K562 (cell line): Measurements from ENCODE around the gene OR2C1. TPM values are rescaled to one million over a fixed set of nuclear protein-coding genes. Genes with fewer than 3 reads are reported as not detected.
A peak's percentile ranks its signal among the peaks of the same experiment; 100 is the strongest.

ENCODE experiments used
- CTCFL ChIP-seq: IDR thresholded peaks from 2 replicates; pipeline ENCODE4 v1.6.1; 2011; ENCODE audit warnings: borderline replicate concordance, low read depth, mild to moderate bottlenecking, moderate library complexity, low read length; ENCODE audit not compliant: insufficient read depth, poor library complexity, severe bottlenecking
- E2F6 ChIP-seq, 2 experiments: IDR thresholded peaks; 2 replicates each; pipeline ENCODE4 v1.6.1; 2011; ENCODE audit warnings: borderline replicate concordance in 1 of 2, control low read depth in 1 of 2, low read depth in 1 of 2, low read length in 1 of 2, mild to moderate bottlenecking in 1 of 2, mixed read lengths in 1 of 2, moderate library complexity in 1 of 2; ENCODE audit not compliant: insufficient read depth in 1 of 2, insufficient read length in 1 of 2, poor library complexity in 1 of 2, severe bottlenecking in 1 of 2; ENCODE audit errors: extremely low read depth in 1 of 2
- FOXM1 ChIP-seq, 2 experiments: fragments of 450-650 bp in 1 of 2; sonication (generic) in 1 of 2; formaldehyde crosslinking in 1 of 2; IDR thresholded peaks; 2 replicates each; pipeline versions ENCODE4 v1.6.1 to v1.9.0; 2017 to 2022; ENCODE audit warnings: low read depth in 2 of 2, mild to moderate bottlenecking in 2 of 2, missing genetic modification reagents in 1 of 2, moderate library complexity in 1 of 2
- RAD21 ChIP-seq, 2 experiments: fragments of 250-450 bp in 1 of 2; fragments of 450-650 bp in 1 of 2; sonication (Bioruptor Pico) in 1 of 2; formaldehyde crosslinking in 1 of 2; IDR thresholded peaks in 1 of 2; conservative IDR thresholded peaks in 1 of 2; 2 replicates each; pipeline versions ENCODE4 v1.4.0 to v1.8.0; 2020 to 2022; ENCODE audit warnings: mild to moderate bottlenecking in 2 of 2, moderate library complexity in 1 of 2
- RCOR1 ChIP-seq, 2 experiments: IDR thresholded peaks; 2 replicates each; pipeline ENCODE4 v1.6.1; 2012; ENCODE audit warnings: low read depth in 2 of 2, low read length in 2 of 2, borderline replicate concordance in 1 of 2, improper control_type of control experiment in 1 of 2
- REST ChIP-seq, 2 experiments: fragments of 450-650 bp; formaldehyde crosslinking in 1 of 2; IDR thresholded peaks; 2 replicates each; pipeline versions ENCODE4 v1.4.0 to v1.6.1; 2014 to 2020; ENCODE audit warnings: mild to moderate bottlenecking in 2 of 2, borderline replicate concordance in 1 of 2, low read depth in 1 of 2
- ZNF512 ChIP-seq: IDR thresholded peaks from 2 replicates; pipeline ENCODE4 v1.6.1; 2016; ENCODE audit warnings: missing genetic modification characterization, missing compliant biosample characterization
- ZNF668 ChIP-seq: fragments of 250-450 bp; sonication (Bioruptor Pico); IDR thresholded peaks from 2 replicates; pipeline ENCODE4 v1.8.0; 2022; ENCODE audit warnings: mild to moderate bottlenecking, inconsistent platforms
- polyA plus RNA-seq, 8 experiments: library from polyadenylated mRNA; depleted of rRNA in 4 of 8; stranded (reverse) in 5 of 8; unstranded in 3 of 8; fragments of >200 nt; fragmentation: Nextera tagmentation in 2 of 8; fragmentation: Illumina TruSeq in 1 of 8; extraction: Ambion mirVana in 2 of 8; extraction: Trizol in 1 of 8; gene quantifications; 2 replicates each; pipeline versions ENCODE4 v1.2.1 to v1.2.3, GENCODE V29; 2011 to 2014; ENCODE audit warnings: inconsistent platforms in 1 of 8, missing spikeins in 1 of 8
- total RNA-seq, 7 experiments: library from RNA; depleted of rRNA in 6 of 7; stranded (reverse); fragments of >200 nt in 6 of 7; fragmentation: Illumina TruSeq in 2 of 7; extraction: Trizol in 2 of 7; gene quantifications; 2 replicates each; pipeline versions ENCODE4 v1.2.1 to v1.2.3, GENCODE V29; 2011 to 2021; ENCODE audit warnings: low replicate concordance in 1 of 7

OR2C1 gene
- total and polyA plus RNA-seq, 9 of the 15 experiments (the other 6 are each of a cell fraction or from before 2014, with no cell fraction given), result not detected

GRCh38 chr16:3363793-3364192 is 8.1 kb downstream of the OR2C1 start (continued):
- peak; percentile 55 for TF ChIP-seq CTCFL
- peak; percentile 56; the same call in 1 of the 2 replicates for TF ChIP-seq FOXM1 (IDR thresholded peaks at IDR 0.05; ENCODE audit: low read depth)
- TF ChIP-seq FOXM1 (CRISPR knock-in tag; IDR thresholded peaks at IDR 0.05; ENCODE audit: low read depth), result no peak
- TF ChIP-seq ZNF668 (CRISPR knock-in tag), result no peak
- peak in 1 of 2 experiments; percentile 36 for TF ChIP-seq E2F6 (IDR thresholded peaks at IDR 0.05; ENCODE audit: borderline replicate concordance in 1 of 2, extremely low read depth in 1 of 2, insufficient read depth in 1 of 2, insufficient read length in 1 of 2, low read depth in 1 of 2, low read length in 1 of 2, poor library complexity in 1 of 2, severe bottlenecking in 1 of 2)
- TF ChIP-seq ZNF512 (tag), result no peak
- 0 out of 4 replicates have a peak, but pooled peaks of 1 of the 2 experiments have one; percentile 11 for TF ChIP-seq RCOR1 (IDR thresholded peaks at IDR 0.05; ENCODE audit: borderline replicate concordance in 1 of 2, low read depth in 2 of 2, low read length in 2 of 2)
- peak; percentile 14; the same call in 1 of the 2 replicates for TF ChIP-seq REST (IDR thresholded peaks at IDR 0.05; ENCODE audit: borderline replicate concordance)
- TF ChIP-seq REST (CRISPR knock-in tag; IDR thresholded peaks at IDR 0.05; ENCODE audit: low read depth), result no peak
- TF ChIP-seq RAD21 (CRISPR knock-in tag; conservative IDR thresholded peaks at IDR 0.05 in 1 of 2, IDR thresholded peaks at IDR 0.05 in 1 of 2), result peak in 1 of 2 experiments; percentile 25; a peak in 1 of 4 replicates
